ENCODE measurements around the gene SLC38A5.

Gene SLC38A5

DNA sequence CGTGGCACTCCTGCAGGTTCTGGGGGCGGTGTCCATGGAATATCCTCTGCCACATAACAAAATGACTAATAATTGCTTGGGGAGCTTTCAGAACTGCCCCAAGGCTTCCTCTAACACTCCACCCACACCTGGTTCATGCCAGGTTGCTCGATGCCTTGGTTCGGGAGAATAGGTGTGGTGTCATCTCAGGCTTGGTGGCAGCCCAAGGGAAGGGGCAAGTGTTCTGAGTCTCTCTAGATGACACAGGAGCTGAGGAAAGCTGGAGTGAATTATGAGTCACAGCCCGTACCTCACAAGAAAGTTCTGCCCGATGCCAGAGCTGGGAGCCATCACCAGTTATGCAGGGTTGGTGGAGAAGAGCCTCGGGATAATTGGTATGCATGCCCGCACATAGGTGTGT, 20.6 kb upstream of the SLC38A5 start:
- DNase-seq: no peak

GRCh38 chrX:48489892-48490291, 19.8 kb upstream of the SLC38A5 start:
- no peak for DNase-seq

DNA sequence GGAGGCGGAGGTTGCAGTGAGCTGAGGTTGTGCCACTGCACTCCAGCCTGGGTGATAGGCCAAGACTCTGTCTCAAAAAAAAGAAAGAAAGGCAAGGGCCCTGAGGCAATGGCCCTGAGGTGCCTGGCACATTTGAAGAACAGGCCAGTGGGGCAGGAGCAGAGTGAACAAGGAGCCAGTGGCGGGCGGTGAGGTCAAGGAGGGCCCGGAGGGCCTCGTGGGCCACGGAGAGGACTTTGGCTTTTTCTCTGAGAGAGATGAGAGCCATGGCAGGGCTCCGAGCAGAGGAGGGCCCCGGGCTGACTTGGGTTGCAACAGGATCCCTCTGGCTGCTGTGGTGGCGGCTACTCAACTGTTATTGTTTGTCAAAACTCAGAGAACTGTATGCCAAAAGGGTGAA, 19.2 kb upstream of the SLC38A5 start:
- no peak for DNase-seq

DNA sequence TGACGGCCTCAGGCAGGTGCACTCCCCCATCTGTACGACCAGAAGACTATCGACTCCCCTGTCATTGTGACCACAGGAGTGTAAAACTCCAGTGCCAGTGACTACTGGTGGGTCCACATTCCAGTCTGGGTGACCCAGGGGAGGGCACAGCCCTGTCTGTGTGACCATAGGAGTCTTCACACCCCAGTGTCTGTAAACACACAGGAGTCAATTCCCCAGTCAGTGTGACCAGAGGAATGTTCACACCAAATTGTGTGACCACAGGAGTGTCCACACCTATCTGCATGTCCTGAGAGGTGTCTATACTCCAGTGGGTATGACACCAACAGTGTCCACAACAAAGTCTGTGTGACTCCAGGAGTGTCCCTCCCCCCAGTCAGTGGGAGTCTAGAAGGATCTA, 18.0 kb upstream of the SLC38A5 start:
- no peak for DNase-seq

- no peak for DNase-seq
These were observed 17.3 kb upstream of the SLC38A5 start for GRCh38 chrX:48487362-48487798.

GRCh38 chrX:48482526-48482925, 12.5 kb upstream of the SLC38A5 start:
- DNase-seq: no peak

DNA sequence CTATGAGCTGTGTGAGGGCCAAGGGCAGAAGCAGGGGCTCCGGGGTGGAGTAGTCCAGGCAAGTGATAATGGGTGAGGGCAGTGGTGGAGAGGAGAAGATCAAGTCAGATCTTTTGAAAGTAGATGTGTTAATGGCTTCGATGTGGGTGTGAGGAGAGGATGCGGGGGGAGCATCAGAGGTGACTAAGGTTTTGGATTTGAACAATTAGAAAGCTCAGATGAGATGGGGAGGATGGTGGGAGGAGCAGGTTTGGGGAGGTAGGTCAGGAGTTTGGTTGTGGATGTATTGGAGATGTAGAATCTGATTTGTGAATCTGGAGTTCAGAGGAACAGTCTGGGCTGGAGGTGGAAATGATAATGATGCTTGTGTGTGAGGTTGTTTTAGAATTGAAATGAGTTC, 10.5 kb upstream of the SLC38A5 start:
- no peak for DNase-seq

GRCh38 chrX:48480142-48480541, 10.1 kb upstream of the SLC38A5 start:
- no peak for DNase-seq

DNA sequence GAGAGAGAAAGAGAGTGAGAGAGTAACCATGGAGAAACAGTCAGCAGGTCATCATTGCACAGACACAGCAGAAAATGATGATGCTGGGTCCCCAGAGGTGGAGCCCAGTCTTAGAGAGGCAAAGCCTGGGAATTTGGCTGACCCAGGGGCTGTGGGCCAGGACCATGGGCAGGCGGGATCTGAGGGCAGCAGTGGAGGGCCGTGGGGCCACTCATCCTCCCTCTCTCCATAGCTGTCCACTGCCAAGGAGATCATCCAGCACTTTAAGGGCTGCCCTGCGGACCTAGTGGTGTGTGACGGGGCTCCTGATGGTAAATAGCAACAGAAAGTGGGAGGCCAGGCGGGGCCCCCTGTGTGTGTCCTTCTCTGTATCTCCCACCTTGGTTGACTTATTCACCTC, 8.7 kb upstream of the SLC38A5 start:
- no peak for DNase-seq

GRCh38 chrX:48477960-48478755, 8.1 kb upstream of the SLC38A5 start:
- DNase-seq: no peak

- DNase-seq: no peak
These were observed 6.9 kb upstream of the SLC38A5 start for GRCh38 chrX:48476919-48477318.

- peak; percentile 85 to 87 for DNase-seq
These were observed 5.9 kb upstream of the SLC38A5 start, which contains the start of gene FTSJ1 for GRCh38 chrX:48475774-48476577. TSS of gene FTSJ1 (plus strand) at chrX:48476199. CDS start at chrX:48478048, 1,849 bp downstream.

DNA sequence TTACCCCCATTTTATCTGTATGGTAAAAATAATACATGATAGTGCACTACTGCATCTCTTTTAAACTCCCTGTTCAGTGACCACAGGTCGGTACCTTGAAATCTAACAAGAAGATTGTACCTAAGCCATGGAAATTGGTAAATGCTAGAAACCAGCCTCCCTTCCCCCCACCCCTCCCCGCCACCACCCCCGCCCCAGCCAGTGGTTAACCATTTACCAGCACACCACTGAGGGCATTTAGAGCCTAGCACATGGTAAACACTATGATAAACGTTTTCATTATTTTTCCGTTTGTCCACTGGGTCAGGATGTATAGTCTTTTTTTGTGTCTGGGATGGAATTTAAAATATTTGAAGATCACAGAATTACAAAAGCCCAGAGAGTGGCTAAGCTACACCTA, 5.2 kb upstream of the SLC38A5 start:
- DNase-seq: no peak

DNA sequence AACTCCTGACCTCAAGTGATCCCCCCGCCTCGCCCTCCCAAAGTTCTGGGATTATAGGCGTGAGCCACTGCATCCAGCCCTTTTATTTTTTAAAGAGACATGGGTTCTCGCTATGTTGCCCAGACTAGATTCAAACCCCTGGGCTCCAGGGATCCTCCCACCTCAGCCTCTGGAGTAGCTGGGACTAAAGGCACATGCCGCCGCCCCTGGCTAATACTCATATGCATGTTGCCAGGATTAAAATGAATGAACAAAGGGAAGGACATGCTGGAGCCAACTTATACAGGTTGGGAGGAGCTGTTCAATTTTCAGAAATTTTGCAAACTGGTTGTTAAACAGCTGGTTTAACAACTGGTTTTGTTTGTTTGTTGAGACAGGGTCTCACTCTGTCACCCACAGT, 4.5 kb upstream of the SLC38A5 start:
- no peak for DNase-seq

- DNase-seq: peak; percentile 50 to 52
These were observed 4.1 kb upstream of the SLC38A5 start for GRCh38 chrX:48474127-48474526.

DNA sequence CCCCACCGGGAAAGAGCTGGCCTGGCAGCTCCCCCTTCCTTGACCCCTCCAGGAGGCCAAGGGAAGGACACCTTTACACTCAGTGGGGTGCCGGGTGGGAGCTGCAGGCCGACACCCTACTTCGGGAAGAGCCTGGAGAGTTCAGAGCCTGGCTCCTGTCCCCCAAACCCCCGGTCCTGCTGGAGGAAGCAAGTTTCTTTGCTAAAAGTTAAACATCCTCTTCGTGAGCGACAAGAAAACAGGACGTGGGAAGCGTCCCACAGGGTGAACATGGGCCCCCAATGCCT, 3.6 kb upstream of the SLC38A5 start:
- no peak for DNase-seq

GRCh38 chrX:48472851-48473703, 3.0 kb upstream of the SLC38A5 start:
- DNase-seq: no peak

DNA sequence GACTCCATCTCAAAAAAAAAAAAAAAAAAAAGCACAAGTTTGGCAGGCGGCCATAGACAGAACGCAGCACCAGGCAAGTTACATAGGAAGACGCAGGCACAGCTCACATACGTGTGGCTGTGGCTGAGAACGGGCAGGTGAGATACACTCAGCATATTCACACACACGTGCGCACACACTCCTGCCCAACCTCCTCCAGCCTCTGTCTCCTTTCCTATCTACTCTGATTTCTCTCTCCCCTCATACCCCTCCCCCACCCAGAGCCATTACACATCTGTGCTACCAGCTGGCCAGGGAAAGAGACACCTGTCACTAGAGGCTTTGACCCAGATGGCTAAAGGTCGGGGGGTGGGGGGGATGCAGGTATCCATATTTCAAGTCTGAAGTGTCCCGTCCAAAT, 2.2 kb upstream of the SLC38A5 start:
- DNase-seq: no peak

DNA sequence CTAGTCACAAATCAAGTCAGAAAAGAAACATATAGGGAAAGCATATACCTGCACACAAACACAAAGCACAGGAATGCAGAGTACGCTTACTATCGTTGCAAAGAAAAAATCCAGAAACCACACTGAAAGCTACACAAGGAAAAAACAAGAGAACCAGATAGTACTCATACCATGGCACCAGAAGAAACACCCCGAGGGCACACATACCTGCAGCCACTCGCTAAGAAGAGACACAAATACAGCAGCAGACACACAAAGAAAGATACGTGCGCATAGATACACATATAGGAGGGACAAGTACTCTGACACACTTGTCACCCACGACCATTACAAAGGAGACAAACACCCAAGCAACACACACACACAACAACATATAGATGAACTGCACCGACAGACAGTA, 1.4 kb upstream of the SLC38A5 start:
- DNase-seq: no peak

- no peak for DNase-seq
These were observed 716 bp upstream of the SLC38A5 start for GRCh38 chrX:48470833-48471118.

DNA sequence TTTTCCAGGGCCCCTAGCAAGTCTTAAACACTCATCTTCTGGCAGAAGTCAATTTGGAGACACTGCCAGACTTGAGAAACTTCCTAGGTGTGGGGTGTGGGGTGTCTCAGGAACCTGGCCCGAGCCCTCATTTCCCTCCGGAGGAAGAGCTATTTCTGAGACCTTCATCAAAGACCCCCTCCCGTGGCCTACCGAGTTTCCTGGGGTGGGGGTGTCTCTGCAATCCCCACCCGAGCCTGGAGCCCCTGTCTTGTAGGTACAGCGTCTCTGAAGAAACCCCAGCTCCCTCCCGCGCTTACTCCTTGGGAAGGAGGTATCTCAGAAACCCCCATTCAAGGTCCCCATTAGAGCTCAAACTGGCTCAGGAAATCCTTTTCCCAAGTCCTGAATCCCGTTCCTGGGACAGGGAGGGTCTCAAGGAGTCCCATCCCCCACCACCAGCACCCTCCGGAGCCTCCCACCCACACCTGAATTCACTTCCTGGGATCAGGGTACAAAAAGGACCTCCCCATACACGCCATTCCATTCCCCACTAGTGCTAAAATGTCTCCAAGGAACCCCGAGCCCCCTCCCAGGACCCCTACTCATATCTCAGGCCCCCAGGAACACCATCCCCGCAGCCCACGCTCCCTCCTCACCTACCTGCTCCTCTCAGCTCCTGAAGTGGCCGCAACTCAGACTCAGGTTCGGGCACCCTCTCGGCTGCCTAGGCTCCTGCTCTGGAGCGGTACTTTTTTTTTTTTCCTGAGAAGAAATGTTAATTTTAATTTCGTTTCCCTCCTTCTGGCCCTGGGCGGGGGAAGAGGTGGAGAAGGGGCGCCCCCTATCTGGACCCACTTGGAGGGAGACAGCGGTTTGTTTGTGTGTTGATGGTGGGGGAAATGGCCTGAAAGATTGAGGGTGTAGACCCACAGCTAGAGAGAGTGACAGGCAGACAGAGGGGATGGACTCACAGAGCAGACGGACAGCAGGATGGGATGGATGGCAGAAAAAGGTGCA, 1.1 kb downstream of the SLC38A5 start:
- DNase-seq: peak; percentile 11 to 34

GRCh38 chrX:48468247-48468671, 1.8 kb downstream of the SLC38A5 start:
- DNase-seq: peak; percentile 18 to 31
